Liver (tissue), 9 donors: Measurements from ENCODE around the gene KIF21A. TPM values are rescaled to one million over a fixed set of nuclear protein-coding genes. Genes with fewer than 3 reads are reported as not detected.

ENCODE experiments used
- DNase-seq: peaks from one replicate; pipeline ENCODE4 v3.0.0-alpha.2; 2017; ENCODE audit warnings: low spot score
- H3K27ac ChIP-seq, 2 donors: one replicate each; pipeline ENCODE4 v1.7.0; 2013; ENCODE audit warnings: inconsistent platforms in 2 of 2, low read length in 2 of 2, control low read depth in 1 of 2, low read depth in 1 of 2, mild to moderate bottlenecking in 1 of 2
- H3K27me3 ChIP-seq, 4 donors: one replicate each; pipeline versions ENCODE4 v1.6.1 to v1.7.0; 2013; ENCODE audit warnings: low read length in 3 of 4, inconsistent platforms in 1 of 4, mild to moderate bottlenecking in 1 of 4, moderate library complexity in 1 of 4; ENCODE audit not compliant: control insufficient read depth in 4 of 4, insufficient read depth in 4 of 4
- H3K36me3 ChIP-seq, 4 donors: one replicate each; pipeline versions ENCODE4 v1.6.1 to v1.7.0; 2013; ENCODE audit warnings: low read length in 3 of 4, mild to moderate bottlenecking in 3 of 4, low read depth in 1 of 4, moderate library complexity in 1 of 4; ENCODE audit not compliant: control insufficient read depth in 4 of 4, insufficient read depth in 3 of 4
- H3K4me1 ChIP-seq, 4 donors: one replicate each; pipeline versions ENCODE4 v1.6.1 to v1.7.0; 2013; ENCODE audit warnings: low read length in 3 of 4, mild to moderate bottlenecking in 3 of 4, moderate library complexity in 1 of 4; ENCODE audit not compliant: control insufficient read depth in 4 of 4, insufficient read depth in 4 of 4
- H3K4me3 ChIP-seq, 3 donors: one replicate each; pipeline versions ENCODE4 v1.6.1 to v1.7.0; 2013; ENCODE audit warnings: low read length in 3 of 3, control low read depth in 1 of 3, low read depth in 1 of 3, mild to moderate bottlenecking in 1 of 3
- H3K9ac ChIP-seq, 2 donors: one replicate each; pipeline ENCODE4 v1.7.0; 2013; ENCODE audit warnings: low read length in 2 of 2, mild to moderate bottlenecking in 2 of 2, moderate library complexity in 2 of 2, control low read depth in 1 of 2, low read depth in 1 of 2
- H3K9me3 ChIP-seq, 4 donors: one replicate each; pipeline versions ENCODE4 v1.6.1 to v1.7.0; 2013; ENCODE audit warnings: low read length in 3 of 4; ENCODE audit not compliant: control insufficient read depth in 4 of 4
- EGR1 ChIP-seq, 2 donors: IDR thresholded peaks; 2 replicates each; pipeline ENCODE4 v1.6.1; 2016 to 2018; ENCODE audit warnings: antibody characterized with exemption in 2 of 2, low read depth in 2 of 2
- FOXA1 ChIP-seq: IDR thresholded peaks from 2 replicates; pipeline ENCODE4 v1.6.1; 2016; ENCODE audit warnings: antibody characterized with exemption
- FOXA2 ChIP-seq: IDR thresholded peaks from 2 replicates; pipeline ENCODE4 v1.6.1; 2016; ENCODE audit warnings: antibody characterized with exemption
- GABPA ChIP-seq, 2 donors: IDR thresholded peaks in 1 of 2; conservative IDR thresholded peaks in 1 of 2; 2 replicates each; pipeline ENCODE4 v1.6.1; 2016; ENCODE audit warnings: antibody characterized with exemption in 2 of 2, mild to moderate bottlenecking in 1 of 2, moderate library complexity in 1 of 2
- HNF4A ChIP-seq, 2 donors: conservative IDR thresholded peaks; 2 replicates each; pipeline ENCODE4 v1.6.1; 2016; ENCODE audit warnings: antibody characterized with exemption in 2 of 2, mild to moderate bottlenecking in 2 of 2
- HNF4G ChIP-seq: IDR thresholded peaks from 2 replicates; pipeline ENCODE4 v1.6.1; 2016; ENCODE audit warnings: antibody characterized with exemption
- JUND ChIP-seq, 2 donors: IDR thresholded peaks; 2 replicates each; pipeline ENCODE4 v1.6.1; 2016; ENCODE audit warnings: antibody characterized with exemption in 2 of 2
- NR2F2 ChIP-seq: IDR thresholded peaks from 2 replicates; pipeline ENCODE4 v1.6.1; 2016; ENCODE audit warnings: antibody characterized with exemption
- RAD21 ChIP-seq, 2 donors: IDR thresholded peaks; 2 replicates each; pipeline ENCODE4 v1.6.1; 2016; ENCODE audit warnings: antibody characterized with exemption in 2 of 2, mild to moderate bottlenecking in 2 of 2
- RXRA ChIP-seq, 2 donors: IDR thresholded peaks; 2 replicates each; pipeline ENCODE4 v1.6.1; 2017 to 2018; ENCODE audit warnings: antibody characterized with exemption in 2 of 2, mild to moderate bottlenecking in 1 of 2
- SP1 ChIP-seq: IDR thresholded peaks from 2 replicates; pipeline ENCODE4 v1.6.1; 2018; ENCODE audit warnings: antibody characterized with exemption, mild to moderate bottlenecking
- TAF1 ChIP-seq: conservative IDR thresholded peaks from 2 replicates; pipeline ENCODE4 v1.6.1; 2016; ENCODE audit warnings: antibody characterized with exemption, mild to moderate bottlenecking
- YY1 ChIP-seq: IDR thresholded peaks from 2 replicates; pipeline ENCODE4 v1.6.1; 2016; ENCODE audit warnings: antibody characterized with exemption, mild to moderate bottlenecking
- WGBS: extraction: QIAGEN DNeasy Blood & Tissue Kit; methylation state at CpG from one replicate; pipeline ENCODE4 v1.1.7; 2013; 5-methylcytosine and 5-hydroxymethylcytosine counted together
- polyA plus RNA-seq, 2 donors: library from polyadenylated mRNA; stranded (reverse) in 1 of 2; unstranded in 1 of 2; fragments of 200-250 nt in 1 of 2; fragments of >200 nt in 1 of 2; fragmentation: Nextera tagmentation in 1 of 2; extraction: Ambion mirVana in 1 of 2; gene quantifications; one replicate each; pipeline versions ENCODE4 v1.2.1 to v1.2.3, GENCODE V29; 2013 to 2015
- total RNA-seq, 2 donors: library from RNA; depleted of rRNA; stranded (reverse); fragments of >200 nt; gene quantifications; one replicate each; pipeline ENCODE4 v1.2.3, GENCODE V29; 2014
- TF ChIP-seq, protein P1 (sequence below): IDR thresholded peaks from 2 replicates; pipeline ENCODE4 v1.6.1; 2016; ENCODE audit warnings: antibody characterized with exemption
- TF ChIP-seq, protein P2 (sequence below): IDR thresholded peaks from 2 replicates; pipeline ENCODE4 v1.6.1; 2016; ENCODE audit warnings: antibody characterized with exemption
- TF ChIP-seq, protein P3 (sequence below): fragments of 150-350 bp; IDR thresholded peaks from 2 replicates; pipeline ENCODE4 v1.5.1; 2017; ENCODE audit warnings: improper control_type of control experiment, low read depth, low read length; ENCODE audit not compliant: missing input control
- TF ChIP-seq, protein P4 (sequence below): IDR thresholded peaks from 2 replicates; pipeline ENCODE4 v1.6.1; 2016; ENCODE audit warnings: antibody characterized with exemption, mild to moderate bottlenecking
- TF ChIP-seq, protein P5 (sequence below): IDR thresholded peaks from 2 replicates; pipeline ENCODE4 v1.6.1; 2016; ENCODE audit warnings: antibody characterized with exemption
- donor health status: healthy.
- donor health status: healthy.
- donor health status: healthy.
- donor health status: healthy.
- donor health status: healthy.

The KIF21A gene
- total and polyA plus RNA-seq, 4 donors, result 9.1 to 47.4 (median 21.0) TPM

DNA sequence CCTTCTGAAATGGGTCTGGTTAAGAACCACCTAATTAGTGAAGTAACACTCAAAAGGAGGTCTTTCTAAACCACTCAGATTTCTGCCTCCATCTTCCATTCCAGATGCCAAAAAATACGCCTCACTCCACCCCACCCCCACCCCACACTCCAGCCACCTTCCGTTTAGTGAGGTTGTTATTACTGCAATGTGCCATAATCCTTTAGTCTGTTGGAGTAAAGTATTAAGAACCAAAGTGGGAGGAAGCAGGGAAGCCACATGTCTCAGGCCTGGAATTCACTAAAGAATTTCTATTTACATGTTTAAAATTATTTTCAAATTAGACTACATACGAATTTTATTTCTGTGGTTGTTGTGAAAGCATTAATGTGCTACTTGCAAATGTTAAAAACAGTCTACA is 7.4 kb downstream of the KIF21A start:
- no peak overlapping the region for H3K9ac ChIP-seq
- H3K27me3 ChIP-seq, result no peaks in the 10 kb centered on the region
- H3K4me1 ChIP-seq, result peaks cover 3 to 29% (median 9%) of the 10 kb centered on the region in 4 donors
- 89% methylated on average over 3 of the region's 3 CpGs for WGBS
- no peak overlapping the region for H3K4me3 ChIP-seq
- DNase-seq, result no peak
- no peak overlapping the region for H3K27ac ChIP-seq
- no peaks in the 10 kb centered on the region for H3K9me3 ChIP-seq
- H3K36me3 ChIP-seq, result no peaks in the 10 kb centered on the region
- no peak for TF ChIP-seq FOXA2
- no peak for TF ChIP-seq HNF4A (conservative IDR thresholded peaks at IDR 0.05)
- TF ChIP-seq, protein P1, sequence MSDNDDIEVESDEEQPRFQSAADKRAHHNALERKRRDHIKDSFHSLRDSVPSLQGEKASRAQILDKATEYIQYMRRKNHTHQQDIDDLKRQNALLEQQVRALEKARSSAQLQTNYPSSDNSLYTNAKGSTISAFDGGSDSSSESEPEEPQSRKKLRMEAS, result no peak
- no peak for TF ChIP-seq TAF1
- TF ChIP-seq YY1, result no peak
- no peak for TF ChIP-seq NR2F2
- no peak for TF ChIP-seq RAD21 (IDR thresholded peaks at IDR 0.05)
- no peak for TF ChIP-seq JUND (IDR thresholded peaks at IDR 0.05)
- no peak for TF ChIP-seq HNF4G
- TF ChIP-seq, protein P2, sequence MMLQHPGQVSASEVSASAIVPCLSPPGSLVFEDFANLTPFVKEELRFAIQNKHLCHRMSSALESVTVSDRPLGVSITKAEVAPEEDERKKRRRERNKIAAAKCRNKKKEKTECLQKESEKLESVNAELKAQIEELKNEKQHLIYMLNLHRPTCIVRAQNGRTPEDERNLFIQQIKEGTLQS, result no peak
- TF ChIP-seq SP1, result no peak
- no peak for TF ChIP-seq RXRA (IDR thresholded peaks at IDR 0.05)
- TF ChIP-seq, protein P3, sequence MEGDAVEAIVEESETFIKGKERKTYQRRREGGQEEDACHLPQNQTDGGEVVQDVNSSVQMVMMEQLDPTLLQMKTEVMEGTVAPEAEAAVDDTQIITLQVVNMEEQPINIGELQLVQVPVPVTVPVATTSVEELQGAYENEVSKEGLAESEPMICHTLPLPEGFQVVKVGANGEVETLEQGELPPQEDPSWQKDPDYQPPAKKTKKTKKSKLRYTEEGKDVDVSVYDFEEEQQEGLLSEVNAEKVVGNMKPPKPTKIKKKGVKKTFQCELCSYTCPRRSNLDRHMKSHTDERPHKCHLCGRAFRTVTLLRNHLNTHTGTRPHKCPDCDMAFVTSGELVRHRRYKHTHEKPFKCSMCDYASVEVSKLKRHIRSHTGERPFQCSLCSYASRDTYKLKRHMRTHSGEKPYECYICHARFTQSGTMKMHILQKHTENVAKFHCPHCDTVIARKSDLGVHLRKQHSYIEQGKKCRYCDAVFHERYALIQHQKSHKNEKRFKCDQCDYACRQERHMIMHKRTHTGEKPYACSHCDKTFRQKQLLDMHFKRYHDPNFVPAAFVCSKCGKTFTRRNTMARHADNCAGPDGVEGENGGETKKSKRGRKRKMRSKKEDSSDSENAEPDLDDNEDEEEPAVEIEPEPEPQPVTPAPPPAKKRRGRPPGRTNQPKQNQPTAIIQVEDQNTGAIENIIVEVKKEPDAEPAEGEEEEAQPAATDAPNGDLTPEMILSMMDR, result no peak
- TF ChIP-seq GABPA (IDR thresholded peaks at IDR 0.05 in 1 of 2, conservative IDR thresholded peaks at IDR 0.05 in 1 of 2), result no peak
- no peak for TF ChIP-seq EGR1 (IDR thresholded peaks at IDR 0.05; ENCODE audit: low read depth in 2 of 2)
- TF ChIP-seq, protein P4, sequence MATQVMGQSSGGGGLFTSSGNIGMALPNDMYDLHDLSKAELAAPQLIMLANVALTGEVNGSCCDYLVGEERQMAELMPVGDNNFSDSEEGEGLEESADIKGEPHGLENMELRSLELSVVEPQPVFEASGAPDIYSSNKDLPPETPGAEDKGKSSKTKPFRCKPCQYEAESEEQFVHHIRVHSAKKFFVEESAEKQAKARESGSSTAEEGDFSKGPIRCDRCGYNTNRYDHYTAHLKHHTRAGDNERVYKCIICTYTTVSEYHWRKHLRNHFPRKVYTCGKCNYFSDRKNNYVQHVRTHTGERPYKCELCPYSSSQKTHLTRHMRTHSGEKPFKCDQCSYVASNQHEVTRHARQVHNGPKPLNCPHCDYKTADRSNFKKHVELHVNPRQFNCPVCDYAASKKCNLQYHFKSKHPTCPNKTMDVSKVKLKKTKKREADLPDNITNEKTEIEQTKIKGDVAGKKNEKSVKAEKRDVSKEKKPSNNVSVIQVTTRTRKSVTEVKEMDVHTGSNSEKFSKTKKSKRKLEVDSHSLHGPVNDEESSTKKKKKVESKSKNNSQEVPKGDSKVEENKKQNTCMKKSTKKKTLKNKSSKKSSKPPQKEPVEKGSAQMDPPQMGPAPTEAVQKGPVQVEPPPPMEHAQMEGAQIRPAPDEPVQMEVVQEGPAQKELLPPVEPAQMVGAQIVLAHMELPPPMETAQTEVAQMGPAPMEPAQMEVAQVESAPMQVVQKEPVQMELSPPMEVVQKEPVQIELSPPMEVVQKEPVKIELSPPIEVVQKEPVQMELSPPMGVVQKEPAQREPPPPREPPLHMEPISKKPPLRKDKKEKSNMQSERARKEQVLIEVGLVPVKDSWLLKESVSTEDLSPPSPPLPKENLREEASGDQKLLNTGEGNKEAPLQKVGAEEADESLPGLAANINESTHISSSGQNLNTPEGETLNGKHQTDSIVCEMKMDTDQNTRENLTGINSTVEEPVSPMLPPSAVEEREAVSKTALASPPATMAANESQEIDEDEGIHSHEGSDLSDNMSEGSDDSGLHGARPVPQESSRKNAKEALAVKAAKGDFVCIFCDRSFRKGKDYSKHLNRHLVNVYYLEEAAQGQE, result no peak
- TF ChIP-seq, protein P5, sequence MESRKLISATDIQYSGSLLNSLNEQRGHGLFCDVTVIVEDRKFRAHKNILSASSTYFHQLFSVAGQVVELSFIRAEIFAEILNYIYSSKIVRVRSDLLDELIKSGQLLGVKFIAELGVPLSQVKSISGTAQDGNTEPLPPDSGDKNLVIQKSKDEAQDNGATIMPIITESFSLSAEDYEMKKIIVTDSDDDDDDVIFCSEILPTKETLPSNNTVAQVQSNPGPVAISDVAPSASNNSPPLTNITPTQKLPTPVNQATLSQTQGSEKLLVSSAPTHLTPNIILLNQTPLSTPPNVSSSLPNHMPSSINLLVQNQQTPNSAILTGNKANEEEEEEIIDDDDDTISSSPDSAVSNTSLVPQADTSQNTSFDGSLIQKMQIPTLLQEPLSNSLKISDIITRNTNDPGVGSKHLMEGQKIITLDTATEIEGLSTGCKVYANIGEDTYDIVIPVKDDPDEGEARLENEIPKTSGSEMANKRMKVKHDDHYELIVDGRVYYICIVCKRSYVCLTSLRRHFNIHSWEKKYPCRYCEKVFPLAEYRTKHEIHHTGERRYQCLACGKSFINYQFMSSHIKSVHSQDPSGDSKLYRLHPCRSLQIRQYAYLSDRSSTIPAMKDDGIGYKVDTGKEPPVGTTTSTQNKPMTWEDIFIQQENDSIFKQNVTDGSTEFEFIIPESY, result no peak
- no peak for TF ChIP-seq FOXA1
